HuH-7.5 (cell line): ENCODE measurements around the gene KCNC2.
A peak's percentile ranks its signal among the peaks of the same experiment; 100 is the strongest.
"Not testable (repeated sequence)": the region's sequence is repeated elsewhere in the genome, so short reads cannot be mapped to it uniquely, and the experiment has no call there.

Experiments
- DNase-seq: peaks from one replicate; pipeline ENCODE4 v3.0.0; 2011; ENCODE audit warnings: low spot score

Gene KCNC2

GRCh38 chr12:75209812-75210138 lies at the start of gene KCNC2:
KCNC2 (minus strand) TSS chr12:75209839.
- no peak for DNase-seq

- no peak for DNase-seq
These were observed 49.5 kb upstream of the KCNC2 start for GRCh38 chr12:75259143-75259542.

- no peak for DNase-seq
These were observed 47.9 kb upstream of the KCNC2 start for GRCh38 chr12:75257510-75257909.

GRCh38 chr12:75245108-75245507 lies 35.5 kb upstream of the KCNC2 start:
- no peak for DNase-seq

- DNase-seq = no peak
These were observed 30.3 kb upstream of the KCNC2 start for GRCh38 chr12:75239987-75240386.

- no peak for DNase-seq
These were observed 26.6 kb upstream of the KCNC2 start for GRCh38 chr12:75236206-75236605.

- DNase-seq = no peak
These were observed 17.5 kb upstream of the KCNC2 start for GRCh38 chr12:75227132-75227531.

GRCh38 chr12:75212072-75212471 lies 2.4 kb upstream of the KCNC2 start:
- no peak for DNase-seq

- peak; percentile 59 for DNase-seq
These were observed 505 bp downstream of the KCNC2 start for GRCh38 chr12:75208856-75209811.

GRCh38 chr12:75207338-75208083 lies 2.1 kb downstream of the KCNC2 start:
- DNase-seq = no peak

- DNase-seq = no peak
These were observed 4.1 kb downstream of the KCNC2 start for GRCh38 chr12:75205558-75205957.

GRCh38 chr12:75196865-75197264 lies 12.8 kb downstream of the KCNC2 start:
- no peak for DNase-seq

GRCh38 chr12:75196408-75196807 lies 13.2 kb downstream of the KCNC2 start:
- DNase-seq = no peak

- DNase-seq = no peak
These were observed 15.4 kb downstream of the KCNC2 start for GRCh38 chr12:75194250-75194649.

GRCh38 chr12:75192196-75192595 lies 17.4 kb downstream of the KCNC2 start:
- no peak for DNase-seq

- no peak for DNase-seq
These were observed 18.8 kb downstream of the KCNC2 start for GRCh38 chr12:75190846-75191245.

GRCh38 chr12:75185881-75186280 lies 23.8 kb downstream of the KCNC2 start:
- not testable (repeated sequence) for DNase-seq

- no peak for DNase-seq
These were observed 25.1 kb downstream of the KCNC2 start for GRCh38 chr12:75184516-75184915.

- no peak for DNase-seq
These were observed 25.7 kb downstream of the KCNC2 start for GRCh38 chr12:75183967-75184366.

- DNase-seq = no peak
These were observed 31.6 kb downstream of the KCNC2 start for GRCh38 chr12:75177997-75178396.

- no peak for DNase-seq
These were observed 37.0 kb downstream of the KCNC2 start for GRCh38 chr12:75172611-75173010.

- no peak for DNase-seq
These were observed 38.9 kb downstream of the KCNC2 start for GRCh38 chr12:75170640-75171185.

- DNase-seq = no peak
These were observed 46.8 kb downstream of the KCNC2 start for GRCh38 chr12:75162845-75163244.
